Right lobe of liver (tissue), 6 donors: ENCODE measurements around the gene EIF6. TPM values are rescaled to one million over a fixed set of nuclear protein-coding genes. Genes with fewer than 3 reads are reported as not detected.
"Not testable (repeated sequence)": the region's sequence is repeated elsewhere in the genome, so short reads cannot be mapped to it uniquely, and the experiment has no call there.

Experiments used
- ATAC-seq, 4 donors: fragments of 200-7000 bp; cut with Tn5 transposase; one replicate each; pipeline ENCODE4 v1.9.1; 2020; ENCODE audit warnings: mild to moderate bottlenecking in 4 of 4, moderate library complexity in 4 of 4
- DNase-seq, 3 donors: peaks; one replicate each; pipeline ENCODE4 v3.0.0-alpha.2; 2020
- H3K27ac ChIP-seq, 3 donors: fragments of 200-600 bp; one replicate each; pipeline ENCODE4 v1.8.0; 2022
- H3K27me3 ChIP-seq, 2 donors: fragments of 200-600 bp; one replicate each; pipeline ENCODE4 v1.8.0; 2022
- H3K36me3 ChIP-seq, 4 donors: fragments of 200-600 bp; sonication (generic) in 1 of 4; one replicate each; pipeline versions ENCODE4 v1.5.1 to v1.8.0; 2017 to 2022; ENCODE audit warnings: control low read depth in 1 of 4
- H3K4me1 ChIP-seq, 4 donors: fragments of 200-600 bp; sonication (generic) in 1 of 4; one replicate each; pipeline versions ENCODE4 v1.5.1 to v1.8.0; 2017 to 2022; ENCODE audit warnings: control low read depth in 1 of 4
- H3K4me3 ChIP-seq, 3 donors: fragments of 200-600 bp; one replicate each; pipeline ENCODE4 v1.8.0; 2022
- H3K9me3 ChIP-seq, 4 donors: fragments of 200-600 bp; sonication (generic) in 1 of 4; one replicate each; pipeline versions ENCODE4 v1.5.1 to v1.8.0; 2017 to 2022; ENCODE audit warnings: control low read depth in 1 of 4
- POLR2A ChIP-seq: fragments of 450-650 bp; IDR thresholded peaks from one replicate; pipeline ENCODE4 v1.6.1; 2017; ENCODE audit warnings: antibody characterized with exemption, mild to moderate bottlenecking
- WGBS: methylation state at CpG from one replicate; pipeline ENCODE4 v1.1.6; 2018; ENCODE audit warnings: low coverage, low lambda C conversion rate; ENCODE audit not compliant: insufficient coverage; ENCODE audit errors: missing lambda C conversion rate; 5-methylcytosine and 5-hydroxymethylcytosine counted together
- intact Hi-C, 2 donors: fragments of 100-400 bp; cut with DNase I; formaldehyde crosslinking; loops; one replicate each; pipeline versions ENCODE4 v1.11.2 to v1.14.1; 2022
- total RNA-seq, 6 experiments: library from RNA; depleted of rRNA in 2 of 6; stranded (reverse); fragments of >200 nt in 2 of 6; fragmentation: NEBNext Ultra II Directional in 3 of 6; extraction: Animal tissue kit (Norgen Biotek cat#: 25700) in 3 of 6; gene quantifications; one replicate each; pipeline versions ENCODE4 v1.1.0 to v1.2.4, GENCODE V29; 2016 to 2023
- TF ChIP-seq, protein P1 (sequence below), 4 donors: fragments of 200-600 bp in 3 of 4; fragments of 450-650 bp in 1 of 4; IDR thresholded peaks; one replicate each; pipeline versions ENCODE4 v1.5.1 to v1.8.0; 2016 to 2022; ENCODE audit warnings: antibody characterized with exemption in 4 of 4, mild to moderate bottlenecking in 2 of 4
- donor health status: DM: no; HTN: yes; CAD: no.
- donor health status: DM: no; HTN: no; CAD: no.
- donor health status: DM: no; HTN: no; CAD: no.
- donor health status: DM: no; HTN: yes; CAD: no.
- donor health status: DM: no; HTN: yes; CAD: no.

Gene EIF6
- total RNA-seq, 6 experiments from 2014 or later, result 73.6 to 131 (median 83.3) TPM

DNA sequence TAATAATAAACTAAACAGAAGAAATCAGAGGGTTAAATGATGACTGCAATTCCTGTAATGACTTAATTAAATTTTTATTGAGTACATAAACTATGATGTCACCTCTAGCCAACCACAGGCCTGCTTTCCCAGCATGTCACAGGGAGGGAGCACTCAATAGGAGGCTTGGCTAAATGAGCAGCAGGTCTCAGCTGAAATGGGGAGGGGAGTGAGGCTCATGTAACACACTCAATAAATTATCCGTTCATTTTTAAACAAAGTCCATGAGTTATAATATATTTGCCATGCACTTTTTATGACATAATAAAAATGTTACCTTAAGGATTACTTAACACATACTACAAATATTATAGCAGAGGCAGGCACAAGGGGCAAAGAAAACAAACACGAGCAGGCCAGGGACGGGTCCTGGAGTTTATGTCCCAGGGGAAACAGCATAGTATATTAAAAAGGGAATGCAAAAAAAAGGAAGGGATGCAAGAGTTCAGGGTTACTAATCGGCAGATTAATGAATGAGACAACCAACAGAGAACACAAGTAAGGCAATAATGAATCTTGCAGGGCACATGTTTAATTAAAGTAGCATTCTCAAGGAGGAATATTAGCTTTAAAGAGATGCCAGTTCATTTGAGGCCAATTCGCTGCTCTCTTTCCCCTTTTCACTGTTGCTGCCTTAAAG lies 34.8 kb upstream of the EIF6 start:
- no peak overlapping the region for H3K4me3 ChIP-seq
- 70% methylated on average over 5 of the region's 5 CpGs for WGBS
- H3K4me1 ChIP-seq, result peaks cover 0 to 12% (median 0%) of the 10 kb centered on the region in 4 donors
- peak in 1 of 4 donors; percentile 70 for ATAC-seq
- no peaks in the 10 kb centered on the region for H3K27me3 ChIP-seq
- H3K36me3 ChIP-seq, result no peaks in the 10 kb centered on the region
- no peaks in the 10 kb centered on the region for H3K9me3 ChIP-seq
- TF ChIP-seq, protein P1, sequence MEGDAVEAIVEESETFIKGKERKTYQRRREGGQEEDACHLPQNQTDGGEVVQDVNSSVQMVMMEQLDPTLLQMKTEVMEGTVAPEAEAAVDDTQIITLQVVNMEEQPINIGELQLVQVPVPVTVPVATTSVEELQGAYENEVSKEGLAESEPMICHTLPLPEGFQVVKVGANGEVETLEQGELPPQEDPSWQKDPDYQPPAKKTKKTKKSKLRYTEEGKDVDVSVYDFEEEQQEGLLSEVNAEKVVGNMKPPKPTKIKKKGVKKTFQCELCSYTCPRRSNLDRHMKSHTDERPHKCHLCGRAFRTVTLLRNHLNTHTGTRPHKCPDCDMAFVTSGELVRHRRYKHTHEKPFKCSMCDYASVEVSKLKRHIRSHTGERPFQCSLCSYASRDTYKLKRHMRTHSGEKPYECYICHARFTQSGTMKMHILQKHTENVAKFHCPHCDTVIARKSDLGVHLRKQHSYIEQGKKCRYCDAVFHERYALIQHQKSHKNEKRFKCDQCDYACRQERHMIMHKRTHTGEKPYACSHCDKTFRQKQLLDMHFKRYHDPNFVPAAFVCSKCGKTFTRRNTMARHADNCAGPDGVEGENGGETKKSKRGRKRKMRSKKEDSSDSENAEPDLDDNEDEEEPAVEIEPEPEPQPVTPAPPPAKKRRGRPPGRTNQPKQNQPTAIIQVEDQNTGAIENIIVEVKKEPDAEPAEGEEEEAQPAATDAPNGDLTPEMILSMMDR (IDR thresholded peaks at IDR 0.05), result no peak
- TF ChIP-seq POLR2A, result no peak
- H3K27ac ChIP-seq, result no peak overlapping the region
- intact Hi-C loops, result no loop called here
- DNase-seq, result no peak

DNA sequence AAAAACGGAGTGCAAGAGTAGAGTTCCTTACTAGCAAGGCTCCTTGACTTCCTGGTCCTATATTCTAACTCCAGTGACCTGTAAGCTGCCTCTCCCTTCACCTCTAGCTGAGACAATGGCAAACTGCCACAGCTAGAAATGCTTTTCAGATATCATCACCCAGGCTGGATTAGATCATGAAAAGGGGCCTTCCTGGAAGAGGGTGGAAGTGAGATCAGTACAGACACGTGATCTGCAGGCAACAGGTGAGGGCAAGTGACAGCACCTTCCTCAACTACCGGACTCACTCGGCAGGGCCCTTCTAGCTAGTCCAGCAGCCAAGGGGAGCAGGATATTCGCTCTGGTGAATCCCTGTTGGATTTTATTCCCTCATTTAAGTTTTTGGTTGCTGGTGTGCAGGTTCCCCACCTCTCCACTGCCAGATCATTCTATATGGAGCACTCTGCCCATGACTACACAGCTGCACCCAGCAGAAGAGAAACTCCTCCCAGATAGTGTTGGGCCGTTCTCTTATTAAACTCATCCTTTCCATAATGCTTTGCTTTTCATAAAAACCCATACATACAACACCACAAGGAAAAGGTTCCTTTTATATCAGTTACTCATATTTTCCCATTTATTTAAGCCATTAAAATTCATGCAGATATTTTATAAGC lies 34.1 kb upstream of the EIF6 start:
- WGBS, result 42% methylated on average over 4 of the region's 6 CpGs
- peaks cover 0 to 12% (median 0%) of the 10 kb centered on the region in 4 donors for H3K4me1 ChIP-seq
- H3K36me3 ChIP-seq, result no peaks in the 10 kb centered on the region
- peak overlapping the region in 1 of 3 donors; percentile 34 for H3K27ac ChIP-seq
- DNase-seq (peak in 1 of 3 donors; percentile 58), ATAC-seq (peak; percentile 36 to 88 (median 64))
- no peak overlapping the region for H3K4me3 ChIP-seq
- H3K9me3 ChIP-seq, result no peaks in the 10 kb centered on the region
- TF ChIP-seq, protein P1 (IDR thresholded peaks at IDR 0.05), result no peak
- TF ChIP-seq POLR2A, result peak; percentile 71
- no peaks in the 10 kb centered on the region for H3K27me3 ChIP-seq
- intact Hi-C loops, result no loop called here

DNA sequence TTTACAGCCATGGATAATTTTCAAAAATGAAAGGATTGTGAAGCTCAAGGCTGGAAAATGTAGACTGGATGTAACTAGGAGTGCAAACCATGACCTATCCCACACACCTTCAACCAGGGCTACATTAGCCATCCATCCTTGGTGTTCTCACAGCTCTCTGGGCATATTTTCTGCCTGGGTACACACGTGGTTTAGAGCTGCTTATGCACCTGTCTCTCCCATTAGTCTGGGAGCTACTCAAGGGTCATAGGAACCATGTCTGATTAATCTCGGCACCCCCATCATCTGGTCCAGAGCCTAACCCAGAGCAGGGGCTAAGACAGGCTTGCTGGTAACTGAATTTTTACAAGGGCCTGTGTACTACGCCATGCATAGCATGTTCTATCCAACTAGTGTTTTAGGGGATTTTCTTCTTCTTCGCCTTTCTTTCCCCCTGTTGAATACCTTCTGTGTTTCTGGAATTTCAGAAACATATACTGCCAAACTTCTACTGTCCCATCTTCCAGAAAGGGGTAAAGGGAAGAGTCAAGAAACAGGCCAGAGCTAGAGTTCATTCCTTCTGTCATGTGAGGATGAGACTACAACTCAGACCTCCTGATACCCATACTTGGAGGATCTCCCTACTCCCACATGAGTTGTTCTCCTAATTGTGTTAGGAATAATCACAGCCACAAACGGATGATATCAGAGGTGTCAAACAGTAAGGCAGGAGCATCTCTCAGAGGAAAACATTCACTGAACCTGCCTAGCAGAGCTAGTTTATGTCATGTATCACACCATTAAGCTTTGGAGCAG lies 33.0 kb upstream of the EIF6 start:
- WGBS, result 90% methylated on average over 4 of the region's 5 CpGs
- no peak for DNase-seq
- H3K4me3 ChIP-seq, result no peak overlapping the region
- no peaks in the 10 kb centered on the region for H3K27me3 ChIP-seq
- no peaks in the 10 kb centered on the region for H3K36me3 ChIP-seq
- H3K27ac ChIP-seq, result peak overlapping the region in 1 of 3 donors; percentile 34
- H3K9me3 ChIP-seq, result no peaks in the 10 kb centered on the region
- no peak for ATAC-seq
- TF ChIP-seq POLR2A, result no peak
- TF ChIP-seq, protein P1 (IDR thresholded peaks at IDR 0.05), result no peak
- H3K4me1 ChIP-seq, result peaks cover 0 to 12% (median 0%) of the 10 kb centered on the region in 4 donors
- intact Hi-C loops, result no loop called here

DNA sequence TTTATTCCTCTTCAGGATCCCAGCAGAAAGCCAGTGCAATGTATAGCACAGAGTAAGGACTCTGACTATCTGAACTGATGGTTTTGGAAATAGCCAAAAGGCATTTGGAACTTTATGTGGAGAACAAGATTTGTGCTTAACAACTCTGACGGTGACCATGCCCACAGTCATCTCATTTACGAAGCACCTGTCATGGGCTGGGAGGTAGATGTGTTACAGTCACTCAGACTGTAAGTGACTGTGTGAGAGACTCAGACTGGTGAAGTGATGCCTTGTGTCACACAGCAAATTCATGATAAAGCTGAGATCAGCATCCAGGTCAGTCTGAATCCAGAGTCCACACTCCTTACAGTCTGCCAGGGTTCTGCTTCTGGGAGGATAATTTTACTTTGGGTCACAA lies 31.5 kb upstream of the EIF6 start:
- no peaks in the 10 kb centered on the region for H3K36me3 ChIP-seq
- 100% methylated on average over 2 of the region's 2 CpGs for WGBS
- peaks cover 0 to 18% (median 0%) of the 10 kb centered on the region in 4 donors for H3K4me1 ChIP-seq
- ATAC-seq, result peak in 1 of 4 donors; percentile 6
- no peaks in the 10 kb centered on the region for H3K9me3 ChIP-seq
- no peak for DNase-seq
- no peak overlapping the region for H3K4me3 ChIP-seq
- intact Hi-C loops, result no loop called here
- TF ChIP-seq, protein P1 (IDR thresholded peaks at IDR 0.05), result no peak
- no peak for TF ChIP-seq POLR2A
- no peaks in the 10 kb centered on the region for H3K27me3 ChIP-seq
- H3K27ac ChIP-seq, result no peak overlapping the region

DNA sequence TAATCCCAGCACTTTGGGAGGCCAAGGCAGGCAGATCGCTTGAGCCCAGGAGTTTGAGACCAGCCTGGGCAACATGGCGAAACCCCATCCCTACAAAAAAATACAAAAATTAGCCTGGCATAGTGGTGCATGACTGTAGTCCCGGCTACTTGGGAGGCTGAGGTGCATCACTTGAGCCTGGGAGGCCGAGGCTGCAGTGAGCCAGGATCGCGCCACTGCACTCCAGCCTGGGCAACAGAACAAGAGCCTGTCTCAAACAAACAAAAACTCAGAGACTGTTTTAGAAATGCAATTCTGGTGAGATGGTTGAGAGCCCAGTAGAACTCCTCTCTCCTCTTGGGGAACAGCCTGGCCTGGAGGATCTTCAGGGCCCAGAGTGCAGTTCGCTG lies 31.1 kb upstream of the EIF6 start:
- peaks cover 0 to 18% (median 0%) of the 10 kb centered on the region in 4 donors for H3K4me1 ChIP-seq
- H3K4me3 ChIP-seq, H3K36me3 ChIP-seq, DNase-seq, H3K27ac ChIP-seq, H3K9me3 ChIP-seq, intact Hi-C loops, ATAC-seq, H3K27me3 ChIP-seq: not testable (repeated sequence)
- 85% methylated on average over 5 of the region's 7 CpGs for WGBS
